Mesothelial cell of epicardium (in vitro differentiated cells): Measurements from ENCODE around the gene TRPV4. TPM values are rescaled to one million over a fixed set of nuclear protein-coding genes. Genes with fewer than 3 reads are reported as not detected.

ENCODE experiments used
- DNase-seq, 2 experiments: peaks; one replicate each; pipeline ENCODE4 v3.0.0; 2021; ENCODE audit warnings: low spot score in 2 of 2; ENCODE audit not compliant: unreplicated experiment in 2 of 2
- H3K27ac Mint-ChIP-seq: 2 replicates; pipeline ENCODE4 v1.8.0; 2021; ENCODE audit warnings: mixed read lengths
- H3K27me3 Mint-ChIP-seq: 2 replicates; pipeline ENCODE4 v1.8.0; 2021; ENCODE audit warnings: low read depth, mixed read lengths
- H3K36me3 Mint-ChIP-seq: 2 replicates; pipeline ENCODE4 v1.8.0; 2021; ENCODE audit warnings: mixed read lengths
- H3K4me1 Mint-ChIP-seq: 2 replicates; pipeline ENCODE4 v1.8.0; 2021; ENCODE audit warnings: mixed read lengths
- H3K4me3 Mint-ChIP-seq: 2 replicates; pipeline ENCODE4 v1.8.0; 2021; ENCODE audit warnings: mild to moderate bottlenecking, moderate library complexity, mixed read lengths
- H3K9me3 Mint-ChIP-seq: 2 replicates; pipeline ENCODE4 v1.8.0; 2021; ENCODE audit warnings: mixed read lengths
- total RNA-seq: library from RNA; stranded (reverse); gene quantifications from 3 replicates; pipeline ENCODE4 v1.2.1, GENCODE V29; 2021
- TF ChIP-seq, protein P1 (sequence below): fragments of 200-600 bp; sonication (generic); IDR thresholded peaks from one replicate; pipeline ENCODE4 v1.5.0; 2021; ENCODE audit warnings: antibody characterized with exemption; ENCODE audit not compliant: unreplicated experiment

The TRPV4 gene
- total RNA-seq, 1 donor from 2014 or later, result 4.1 TPM

DNA sequence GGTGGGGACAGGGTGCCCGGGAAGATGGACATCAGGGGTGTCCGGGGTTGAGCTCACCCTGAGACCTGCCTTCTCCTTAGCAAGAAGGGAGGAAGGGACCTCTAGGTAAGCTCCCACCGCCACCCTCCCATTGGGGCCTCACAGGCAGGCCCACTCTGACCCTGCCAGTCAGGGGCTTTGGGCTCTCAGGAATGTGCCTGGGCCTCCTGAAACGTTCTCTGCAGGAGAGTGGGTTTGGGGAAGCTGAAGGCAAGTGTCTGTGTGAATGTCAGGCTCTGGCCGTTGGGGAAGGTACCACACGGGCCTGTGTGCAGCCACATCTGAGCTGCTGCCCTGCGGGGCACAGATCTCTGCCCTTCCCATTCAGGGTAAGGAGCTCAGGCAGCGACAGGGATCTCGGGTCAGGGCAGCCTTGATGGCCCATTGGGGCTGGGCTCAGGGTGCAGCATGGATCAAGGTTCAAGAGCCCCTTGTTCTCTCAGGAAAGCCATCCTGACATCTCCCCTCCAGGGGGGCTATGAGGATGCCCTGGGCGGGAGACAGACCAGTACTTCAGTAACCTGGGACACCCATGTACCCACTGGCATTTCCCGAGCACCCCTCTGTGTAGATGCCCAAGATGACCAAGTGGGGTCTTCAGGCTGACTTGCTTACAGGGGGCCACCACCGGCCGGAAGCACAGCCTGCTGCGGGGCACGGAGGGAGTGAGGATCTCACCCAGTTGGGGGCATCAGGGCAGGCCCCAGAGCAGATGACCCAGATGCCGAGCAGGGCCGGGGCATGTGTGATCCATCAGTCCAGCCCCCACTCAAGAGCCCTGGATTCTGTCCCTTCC lies 89.9 kb downstream of the TRPV4 start:
- TF ChIP-seq, protein P1, sequence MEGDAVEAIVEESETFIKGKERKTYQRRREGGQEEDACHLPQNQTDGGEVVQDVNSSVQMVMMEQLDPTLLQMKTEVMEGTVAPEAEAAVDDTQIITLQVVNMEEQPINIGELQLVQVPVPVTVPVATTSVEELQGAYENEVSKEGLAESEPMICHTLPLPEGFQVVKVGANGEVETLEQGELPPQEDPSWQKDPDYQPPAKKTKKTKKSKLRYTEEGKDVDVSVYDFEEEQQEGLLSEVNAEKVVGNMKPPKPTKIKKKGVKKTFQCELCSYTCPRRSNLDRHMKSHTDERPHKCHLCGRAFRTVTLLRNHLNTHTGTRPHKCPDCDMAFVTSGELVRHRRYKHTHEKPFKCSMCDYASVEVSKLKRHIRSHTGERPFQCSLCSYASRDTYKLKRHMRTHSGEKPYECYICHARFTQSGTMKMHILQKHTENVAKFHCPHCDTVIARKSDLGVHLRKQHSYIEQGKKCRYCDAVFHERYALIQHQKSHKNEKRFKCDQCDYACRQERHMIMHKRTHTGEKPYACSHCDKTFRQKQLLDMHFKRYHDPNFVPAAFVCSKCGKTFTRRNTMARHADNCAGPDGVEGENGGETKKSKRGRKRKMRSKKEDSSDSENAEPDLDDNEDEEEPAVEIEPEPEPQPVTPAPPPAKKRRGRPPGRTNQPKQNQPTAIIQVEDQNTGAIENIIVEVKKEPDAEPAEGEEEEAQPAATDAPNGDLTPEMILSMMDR, result no peak
- Mint-ChIP-seq H3K9me3 (no peaks in the 10 kb centered on the region), H3K27me3 (peaks cover 11% of the 10 kb centered on the region), H3K27ac (no peak overlapping the region), H3K36me3 (no peaks in the 10 kb centered on the region), H3K4me3 (no peak overlapping the region), H3K4me1 (peaks cover 5% of the 10 kb centered on the region)
- DNase-seq, result peak in 1 of 2 experiments; percentile 8

DNA sequence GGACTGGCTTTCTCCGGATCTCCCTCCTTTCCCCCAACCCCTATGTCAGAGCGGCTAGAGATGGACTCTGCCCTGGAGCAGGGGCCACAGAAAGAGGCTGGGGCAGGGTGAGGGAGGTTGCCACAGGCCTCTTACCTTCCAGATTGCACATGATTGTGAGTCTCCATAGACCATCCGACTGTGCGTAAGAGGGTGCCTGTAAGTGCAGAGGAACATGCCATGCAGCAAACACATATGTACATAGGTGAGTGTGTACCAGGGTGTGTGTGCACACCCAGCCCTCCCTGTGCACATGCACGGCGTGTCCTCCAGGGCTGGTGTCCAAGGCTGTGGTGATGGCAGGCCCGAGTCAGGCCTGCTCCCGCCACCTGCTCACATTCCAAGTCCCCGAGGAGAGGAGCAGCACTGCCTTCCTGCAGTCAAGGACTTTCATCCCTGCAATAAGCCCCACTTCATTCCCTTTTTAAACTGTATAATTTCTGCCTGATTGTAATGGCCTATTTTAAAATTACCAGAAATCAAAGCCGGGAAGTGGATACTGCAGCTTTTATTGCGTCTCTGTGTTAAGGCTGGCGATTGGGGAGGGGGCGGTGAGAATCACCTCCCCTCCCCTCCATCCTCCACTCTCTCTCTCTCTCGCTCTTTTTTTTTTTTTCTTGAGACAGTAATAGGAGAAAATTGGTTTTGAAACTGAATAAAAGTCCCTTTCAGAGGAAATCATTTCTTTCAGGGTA lies 91.1 kb downstream of the TRPV4 start:
- Mint-ChIP-seq H3K27ac (no peak overlapping the region), H3K4me3 (no peak overlapping the region), H3K36me3 (no peaks in the 10 kb centered on the region), H3K9me3 (no peaks in the 10 kb centered on the region), H3K4me1 (peaks cover 7% of the 10 kb centered on the region), H3K27me3 (peaks cover 13% of the 10 kb centered on the region)
- DNase-seq, result peak in 1 of 2 experiments; percentile 4
- TF ChIP-seq, protein P1, result no peak

DNA sequence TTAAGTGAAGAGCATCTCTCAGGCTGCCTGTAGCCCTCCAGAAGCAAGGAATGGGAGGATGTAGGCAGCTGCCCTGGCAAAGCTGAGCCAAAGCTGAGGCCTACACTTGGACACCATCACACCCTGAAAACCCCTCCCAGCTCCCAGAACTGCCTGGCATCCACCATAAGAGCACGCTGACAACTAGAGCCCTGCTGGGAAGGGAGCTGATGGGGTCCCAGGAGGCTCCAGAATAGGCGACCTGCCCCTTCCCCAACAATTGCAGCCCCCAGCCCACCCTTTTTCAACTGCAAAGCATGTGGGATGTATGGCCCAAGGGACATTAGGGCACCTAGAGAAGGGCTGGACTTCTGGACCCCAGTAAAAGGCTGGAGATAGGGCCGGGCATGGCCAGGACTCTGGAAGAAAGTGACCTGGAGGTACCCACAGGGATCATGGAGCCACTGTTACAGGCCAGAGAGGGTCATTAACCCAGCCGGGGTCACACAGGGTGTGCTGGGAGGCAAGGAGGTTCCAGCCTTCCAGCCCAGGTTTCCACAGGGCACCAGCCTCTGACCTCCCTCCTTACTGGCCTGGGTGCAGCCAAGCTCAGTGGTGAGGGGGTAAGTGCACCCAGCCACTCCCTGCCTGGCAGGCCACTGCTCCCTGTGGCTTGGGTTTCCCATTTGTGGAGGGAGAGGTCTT lies 91.8 kb downstream of the TRPV4 start:
- H3K27ac Mint-ChIP-seq, result no peak overlapping the region
- DNase-seq, result peak in 1 of 2 experiments; percentile 4
- H3K9me3 Mint-ChIP-seq, result no peaks in the 10 kb centered on the region
- peaks cover 7% of the 10 kb centered on the region for H3K4me1 Mint-ChIP-seq
- no peak overlapping the region for H3K4me3 Mint-ChIP-seq
- H3K36me3 Mint-ChIP-seq, result no peaks in the 10 kb centered on the region
- TF ChIP-seq, protein P1, result no peak
- H3K27me3 Mint-ChIP-seq, result peaks cover 17% of the 10 kb centered on the region

DNA sequence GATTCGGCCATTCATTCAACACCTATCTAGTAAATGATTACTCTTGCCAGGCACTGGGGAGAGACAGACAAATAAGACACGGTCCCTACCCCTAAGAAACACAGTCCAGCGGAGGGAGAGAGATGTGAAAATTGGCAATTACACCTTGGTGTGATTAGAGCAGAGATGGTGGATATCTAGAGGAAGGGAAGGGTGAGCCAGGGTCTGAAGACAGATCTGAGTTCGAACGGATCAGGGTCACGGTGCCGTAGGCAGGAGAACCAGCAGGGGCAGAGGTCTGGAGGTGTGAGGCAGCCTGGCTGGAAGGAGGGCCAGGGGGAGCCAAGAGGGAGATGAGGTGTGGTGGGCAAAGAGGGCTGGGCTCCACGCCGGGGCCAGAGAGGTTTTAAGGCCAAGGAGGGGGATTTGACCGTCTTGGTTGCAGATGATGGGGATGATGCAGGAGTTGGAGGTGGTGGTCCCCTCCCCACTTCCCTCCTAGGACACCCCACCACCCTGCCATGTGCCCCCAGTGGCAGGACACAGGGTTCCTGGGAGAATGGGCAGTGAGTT lies 92.4 kb downstream of the TRPV4 start:
- Mint-ChIP-seq H3K4me3 (no peak overlapping the region), H3K9me3 (no peaks in the 10 kb centered on the region)

More for the DNA sequence above, 92.4 kb downstream of the TRPV4 start:
- TF ChIP-seq, protein P1, result no peak
- Mint-ChIP-seq H3K36me3 (no peaks in the 10 kb centered on the region), H3K27ac (no peak overlapping the region), H3K27me3 (peaks cover 23% of the 10 kb centered on the region), H3K4me1 (peaks cover 7% of the 10 kb centered on the region)
- DNase-seq, result peak in 1 of 2 experiments; percentile 6
